Measurements from ENCODE around the gene CFAP65.

CFAP65 gene

DNA sequence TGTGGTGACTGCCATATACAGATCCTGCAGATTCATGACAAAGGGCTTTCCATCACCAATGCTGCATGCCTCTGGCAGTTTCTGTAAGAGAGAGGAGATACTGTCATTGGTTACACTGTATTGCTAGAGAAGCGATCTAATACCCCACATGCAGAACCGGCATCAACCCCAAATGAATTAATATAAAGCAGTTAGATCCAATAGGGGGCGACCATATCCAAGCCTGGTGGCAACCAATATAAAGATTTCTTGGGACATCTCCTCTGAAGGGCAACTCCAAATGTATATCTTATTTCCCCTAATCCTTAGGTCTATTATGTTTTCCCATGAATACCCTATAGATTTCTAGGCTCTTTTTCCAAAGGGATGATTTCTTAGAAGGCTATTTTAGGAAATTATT, 36.8 kb upstream of the CFAP65 start:
- no peak for ATAC-seq (ENCODE audit: low read depth)
- H3K36me3 Mint-ChIP-seq = peaks cover 27% of the 10 kb centered on the region
- no peaks in the 10 kb centered on the region for H3K9me3 Mint-ChIP-seq
- H3K27ac Mint-ChIP-seq = no peak overlapping the region
- H3K27me3 Mint-ChIP-seq = no peaks in the 10 kb centered on the region
- no peak overlapping the region for H3K4me3 Mint-ChIP-seq
- DNase-seq (ENCODE audit: low spot score in 2 of 2) = no peak
- H3K4me1 Mint-ChIP-seq = peaks cover 10% of the 10 kb centered on the region

DNA sequence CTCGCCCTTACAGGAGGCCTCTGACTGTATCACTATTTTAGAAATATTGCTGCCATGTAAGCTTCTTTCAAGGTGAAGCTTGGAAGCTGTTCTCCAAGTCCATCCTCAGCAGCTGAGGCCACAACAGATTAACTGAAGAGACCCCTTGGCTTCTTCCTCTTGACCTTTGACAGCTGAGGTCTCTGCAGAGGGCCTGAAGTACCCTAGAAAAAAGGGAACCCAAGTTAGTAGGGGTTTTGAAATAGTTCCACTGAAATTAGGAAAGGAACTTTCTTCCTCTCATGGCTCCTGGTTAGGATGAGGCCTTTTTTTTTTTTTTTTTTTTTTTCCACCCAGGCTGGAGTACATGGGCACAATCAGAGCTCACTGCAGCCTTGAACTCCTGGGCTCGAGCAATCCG, 34.9 kb upstream of the CFAP65 start:
- Mint-ChIP-seq H3K4me1 (no peaks in the 10 kb centered on the region), H3K4me3 (no peak overlapping the region), H3K9me3 (no peaks in the 10 kb centered on the region), H3K27ac (no peak overlapping the region), H3K36me3 (peaks cover 31% of the 10 kb centered on the region), H3K27me3 (no peaks in the 10 kb centered on the region)
- no peak for DNase-seq (ENCODE audit: low spot score in 2 of 2)
- no peak for ATAC-seq (ENCODE audit: low read depth)

DNA sequence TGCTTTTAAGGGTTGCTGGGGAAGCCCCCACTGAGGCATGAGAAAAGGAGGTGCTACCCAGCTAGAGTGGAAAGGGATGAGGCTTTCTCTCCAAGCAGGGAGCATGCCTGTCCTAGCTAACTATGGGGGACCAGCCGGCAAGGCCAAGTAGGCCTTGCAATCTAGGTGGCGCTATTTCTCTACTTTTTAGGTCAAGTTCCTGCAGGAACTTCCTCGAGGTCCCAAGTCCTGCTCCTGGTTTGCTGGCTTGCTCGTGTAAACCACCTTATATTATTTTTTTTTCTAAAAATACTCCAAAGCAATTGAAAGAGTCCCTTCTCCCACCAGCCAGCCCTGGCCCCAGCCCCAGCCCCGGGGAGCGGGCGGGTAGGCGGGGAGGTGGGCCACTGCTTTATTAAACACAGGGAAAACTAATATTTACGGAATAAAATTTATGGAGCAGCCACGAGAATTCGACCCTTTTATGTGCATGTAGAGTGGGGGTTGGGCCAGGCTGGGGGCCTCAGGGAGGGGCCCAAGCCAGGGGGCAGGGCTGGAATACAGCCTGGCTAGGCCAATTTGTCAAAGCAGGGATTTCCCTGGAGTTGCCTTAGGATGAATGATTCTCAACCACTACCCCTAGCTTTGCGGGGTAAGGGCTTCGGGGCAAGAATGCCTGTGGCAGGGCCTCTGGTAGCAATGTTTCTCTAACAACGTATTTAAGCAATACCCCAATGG, 32.3 kb upstream of the CFAP65 start:
- DNase-seq (ENCODE audit: low spot score in 2 of 2) (no peak), ATAC-seq (ENCODE audit: low read depth) (no peak)
- Mint-ChIP-seq H3K36me3 (peaks cover 33% of the 10 kb centered on the region), H3K27ac (no peak overlapping the region), H3K4me3 (no peak overlapping the region), H3K4me1 (no peaks in the 10 kb centered on the region), H3K27me3 (no peaks in the 10 kb centered on the region), H3K9me3 (no peaks in the 10 kb centered on the region)

DNA sequence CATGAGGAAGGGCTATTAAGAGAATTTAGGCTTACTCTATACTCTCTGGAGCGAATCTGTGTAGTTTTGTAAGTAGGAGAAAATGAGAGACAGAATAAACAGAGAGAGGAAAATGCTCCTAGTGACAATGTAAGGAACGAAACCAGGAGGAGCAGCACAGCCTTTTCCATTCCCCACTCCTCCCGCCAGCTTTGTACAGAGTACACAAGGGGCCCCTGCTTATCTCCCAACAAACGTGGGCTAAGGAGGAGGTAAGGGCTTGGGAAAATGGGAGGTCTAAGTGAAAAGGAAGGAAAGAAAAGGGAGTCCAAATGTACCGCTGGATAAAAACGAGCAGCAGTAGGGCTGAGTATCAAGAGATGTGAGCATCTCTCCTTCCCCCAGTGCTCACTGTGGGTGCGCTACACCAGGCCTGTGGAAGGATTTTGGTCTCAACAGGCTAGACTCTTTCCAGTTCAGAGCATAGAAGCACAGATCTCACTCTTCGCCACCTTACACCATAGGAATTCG, 31.5 kb upstream of the CFAP65 start:
- no peak overlapping the region for H3K27ac Mint-ChIP-seq
- no peak overlapping the region for H3K4me3 Mint-ChIP-seq
- ATAC-seq (ENCODE audit: low read depth) (no peak), DNase-seq (ENCODE audit: low spot score in 2 of 2) (no peak)
- H3K36me3 Mint-ChIP-seq = peaks cover 33% of the 10 kb centered on the region
- no peaks in the 10 kb centered on the region for H3K27me3 Mint-ChIP-seq
- no peaks in the 10 kb centered on the region for H3K9me3 Mint-ChIP-seq
- no peaks in the 10 kb centered on the region for H3K4me1 Mint-ChIP-seq

DNA sequence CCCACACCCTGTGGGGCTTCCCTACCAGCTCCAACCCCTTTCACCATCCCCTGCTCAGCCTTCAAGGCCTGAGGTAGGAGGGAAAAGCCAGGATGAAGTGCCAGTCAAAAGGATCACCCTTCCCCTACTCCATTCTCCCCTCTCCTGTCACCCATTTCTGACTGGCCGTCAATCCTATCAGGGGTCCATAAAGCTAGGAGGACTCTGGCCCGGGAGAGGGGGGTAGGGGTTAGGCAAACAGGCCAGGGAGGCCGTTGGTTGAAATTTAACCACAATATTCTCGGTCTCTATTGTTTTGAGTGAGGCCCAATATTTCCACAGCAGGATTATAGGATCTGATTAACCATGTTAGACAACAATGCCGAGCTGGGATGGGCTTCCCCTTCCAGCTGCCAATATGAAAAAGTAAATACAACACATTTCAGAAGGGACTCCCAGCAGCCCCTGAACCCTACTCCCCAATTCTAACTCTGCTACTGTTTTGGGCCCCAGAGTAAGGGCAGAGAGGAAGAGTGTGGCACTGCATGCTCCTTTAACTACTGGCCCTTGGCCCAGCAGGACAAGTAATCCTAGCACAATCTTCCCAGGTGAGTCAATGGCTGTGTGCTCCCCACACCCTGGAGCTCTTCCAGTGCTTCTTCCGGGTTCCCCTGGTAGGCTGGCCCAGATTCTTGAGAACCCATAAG, 30.0 kb upstream of the CFAP65 start:
- H3K4me3 Mint-ChIP-seq = no peak overlapping the region
- no peaks in the 10 kb centered on the region for H3K4me1 Mint-ChIP-seq
- H3K27me3 Mint-ChIP-seq = no peaks in the 10 kb centered on the region
- no peak for DNase-seq (ENCODE audit: low spot score in 2 of 2)
- ATAC-seq (ENCODE audit: low read depth) = no peak
- no peak overlapping the region for H3K27ac Mint-ChIP-seq
- H3K36me3 Mint-ChIP-seq = peaks cover 28% of the 10 kb centered on the region
- H3K9me3 Mint-ChIP-seq = no peaks in the 10 kb centered on the region

DNA sequence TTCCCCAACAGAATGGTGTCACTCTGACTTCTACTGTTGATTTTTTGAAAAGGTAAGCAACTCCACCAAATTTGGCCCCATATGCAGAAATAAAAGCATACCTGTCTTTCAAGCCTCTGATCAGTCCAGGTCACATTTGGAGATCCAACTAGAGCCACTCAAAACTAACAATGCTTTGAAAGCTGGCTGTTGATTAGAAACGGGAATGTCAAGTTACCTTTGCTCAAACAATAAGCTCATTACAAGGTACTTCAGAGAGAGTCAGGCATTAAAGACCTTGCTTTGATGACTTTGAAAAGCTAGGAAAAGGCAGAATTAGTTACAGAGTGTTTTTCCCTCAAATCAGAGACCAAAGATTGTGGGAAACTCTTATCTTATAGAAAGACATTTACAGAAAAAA, 24.2 kb upstream of the CFAP65 start:
- no peak overlapping the region for H3K4me3 Mint-ChIP-seq
- H3K4me1 Mint-ChIP-seq = peaks cover 3% of the 10 kb centered on the region
- no peaks in the 10 kb centered on the region for H3K9me3 Mint-ChIP-seq
- DNase-seq (ENCODE audit: low spot score in 2 of 2) (no peak), ATAC-seq (ENCODE audit: low read depth) (no peak)
- peaks cover 7% of the 10 kb centered on the region for H3K27me3 Mint-ChIP-seq
- H3K27ac Mint-ChIP-seq = no peak overlapping the region
- H3K36me3 Mint-ChIP-seq = peaks cover 8% of the 10 kb centered on the region

DNA sequence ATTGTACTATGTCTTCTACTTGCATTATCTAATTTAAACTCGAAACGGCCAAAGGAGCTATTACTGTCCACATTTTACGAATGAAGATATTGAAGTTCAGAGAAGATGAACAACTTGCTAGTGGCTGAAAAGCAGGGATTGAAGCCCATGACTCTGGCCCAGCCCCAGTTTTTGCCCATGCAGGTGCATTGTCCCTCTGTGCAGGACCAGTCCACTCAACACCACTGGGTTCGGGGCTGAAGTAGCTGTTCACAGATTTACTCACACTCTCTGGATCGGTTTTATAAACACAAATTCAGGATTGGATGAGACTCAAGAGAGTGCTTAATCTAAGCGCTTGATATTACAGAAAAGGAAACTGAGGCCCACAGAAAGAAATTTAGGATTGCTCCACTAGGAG, 20.8 kb upstream of the CFAP65 start:
- H3K4me3 Mint-ChIP-seq = no peak overlapping the region
- no peaks in the 10 kb centered on the region for H3K9me3 Mint-ChIP-seq
- no peak for DNase-seq (ENCODE audit: low spot score in 2 of 2)
- no peak overlapping the region for H3K27ac Mint-ChIP-seq
- H3K27me3 Mint-ChIP-seq = peaks cover 19% of the 10 kb centered on the region
- ATAC-seq (ENCODE audit: low read depth) = no peak
- H3K36me3 Mint-ChIP-seq = no peaks in the 10 kb centered on the region
- peaks cover 13% of the 10 kb centered on the region for H3K4me1 Mint-ChIP-seq

DNA sequence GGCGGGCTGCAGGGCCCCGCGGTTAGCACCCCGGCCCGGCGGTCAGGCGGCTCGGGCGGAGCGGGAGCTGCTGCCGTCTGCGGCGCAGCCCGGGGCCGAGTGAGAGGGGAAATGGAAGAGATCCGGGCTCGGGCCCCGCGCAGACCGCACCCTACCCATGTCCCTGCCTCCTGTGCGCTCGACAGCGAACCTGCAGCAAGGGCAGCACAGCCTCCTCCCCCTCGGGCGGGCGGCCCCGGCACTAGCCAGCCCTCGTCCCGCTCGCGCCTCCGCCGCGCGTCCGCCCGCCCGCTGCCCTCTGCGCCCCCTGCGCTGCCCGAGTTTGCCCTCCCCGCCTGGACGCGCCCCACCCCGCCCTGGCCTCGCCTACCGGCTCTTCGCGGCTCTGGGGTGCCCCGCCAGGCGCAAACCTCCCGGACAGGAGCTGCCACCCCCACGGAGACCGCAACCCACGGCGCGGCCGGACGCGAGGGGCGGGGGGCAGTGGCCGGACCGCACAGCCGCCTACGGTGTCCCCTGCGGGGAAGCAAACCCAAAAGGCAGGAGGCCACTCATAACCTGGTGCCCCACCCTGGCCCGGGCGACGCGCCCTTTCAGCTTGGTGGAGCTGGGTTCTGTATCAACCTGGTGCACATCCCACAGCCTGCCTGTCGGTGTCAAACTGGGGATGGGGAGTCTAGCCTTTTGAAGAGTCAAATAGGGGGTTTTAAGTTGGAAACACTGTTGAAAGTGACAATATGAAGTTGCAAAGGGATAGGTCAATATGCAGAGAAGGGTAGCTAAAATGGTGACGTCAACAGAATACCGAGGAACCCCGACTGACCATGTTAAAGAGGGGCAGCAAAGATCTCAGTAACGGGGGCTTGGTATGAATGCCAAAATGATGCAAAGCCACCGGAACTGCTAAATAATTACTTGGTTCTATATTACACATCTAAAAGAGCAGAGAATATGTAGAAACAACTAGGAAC, 19.8 kb upstream of the CFAP65 start, which contains the start of gene IHH:
Gene IHH, minus strand, starts transcription at position 101 of the 971 bp plus-strand sequence. CDS start 454 bp downstream, outside the sequence.
- Mint-ChIP-seq H3K36me3 (no peaks in the 10 kb centered on the region), H3K27ac (peak within 1 kb of the TSS; percentile 13), H3K4me3 (peak within 1 kb of the TSS; percentile 47), H3K9me3 (no peaks in the 10 kb centered on the region), H3K4me1 (peaks cover 13% of the 10 kb centered on the region), H3K27me3 (peaks cover 23% of the 10 kb centered on the region)
- ATAC-seq (ENCODE audit: low read depth) = no peak
- peak in 1 of 2 donors; percentile 17 for DNase-seq (ENCODE audit: low spot score in 2 of 2)

DNA sequence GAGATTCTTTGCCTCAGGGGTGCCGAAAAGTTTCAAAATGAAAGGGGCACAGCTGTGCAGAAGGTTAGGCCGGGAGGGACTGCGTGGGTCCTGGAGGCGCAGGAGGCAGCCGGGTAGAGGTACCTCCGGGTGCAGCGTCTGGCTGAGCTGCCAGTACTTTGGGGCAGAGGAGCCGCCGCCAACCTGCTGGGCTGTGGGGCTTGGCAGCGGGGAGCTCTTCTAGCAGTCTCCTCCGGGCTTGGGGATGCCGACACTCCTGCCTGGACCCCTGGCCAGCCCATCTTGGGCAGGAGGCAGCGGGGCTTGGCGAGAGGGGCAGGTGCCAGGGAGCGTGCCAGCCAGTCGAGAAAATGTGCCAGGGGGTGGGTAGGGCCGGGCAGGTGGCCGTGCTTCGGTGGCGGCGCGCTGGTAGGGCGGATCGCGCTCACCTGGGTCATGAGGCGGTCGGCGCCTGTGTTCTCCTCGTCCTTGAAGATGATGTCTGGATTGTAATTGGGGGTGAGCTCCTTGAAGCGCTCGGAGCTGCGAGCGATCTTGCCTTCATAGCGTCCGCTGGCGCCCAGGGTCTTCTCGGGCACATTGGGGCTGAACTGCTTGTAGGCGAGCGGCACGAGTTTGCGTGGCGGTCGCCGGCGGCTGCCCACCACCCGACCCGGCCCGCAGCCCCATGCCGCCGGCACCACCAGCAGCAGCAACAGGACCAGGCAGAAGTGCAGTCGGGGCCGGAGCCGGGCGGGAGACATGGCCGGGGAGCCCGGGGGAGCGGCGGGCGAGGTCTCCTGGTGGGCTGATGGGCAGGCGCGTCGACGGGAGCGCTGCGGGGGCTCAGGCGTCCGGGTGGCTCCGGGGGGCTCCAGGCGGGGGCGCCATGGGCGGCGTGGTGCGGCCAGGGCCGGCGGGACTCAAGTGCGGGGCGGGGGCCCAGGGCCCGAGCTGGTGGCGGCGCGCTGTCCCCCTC, 18.7 kb upstream of the CFAP65 start:
- Mint-ChIP-seq H3K9me3 (no peaks in the 10 kb centered on the region), H3K4me3 (peak overlapping the region; percentile 47), H3K27me3 (peaks cover 26% of the 10 kb centered on the region), H3K4me1 (peaks cover 13% of the 10 kb centered on the region), H3K36me3 (no peaks in the 10 kb centered on the region), H3K27ac (no peak overlapping the region)
- DNase-seq (ENCODE audit: low spot score in 2 of 2) (no peak), ATAC-seq (ENCODE audit: low read depth) (no peak)

DNA sequence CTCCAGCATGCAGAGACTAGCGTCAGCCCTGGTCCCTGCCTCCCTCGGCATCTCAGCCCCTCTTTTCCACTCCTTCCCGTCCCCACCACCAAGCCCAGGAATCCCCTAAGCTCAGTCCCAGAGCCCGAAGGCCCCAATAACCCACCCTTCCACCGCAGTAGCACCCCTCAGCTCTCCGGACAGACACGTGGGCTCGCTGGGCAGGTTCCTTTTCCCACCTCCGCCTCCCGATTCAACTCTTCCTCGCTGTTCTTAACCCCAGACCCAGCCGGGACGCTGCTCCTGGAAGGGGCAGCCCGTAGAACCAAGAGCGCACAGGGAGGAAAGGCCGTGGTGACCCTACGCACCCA, 18.0 kb upstream of the CFAP65 start:
- ATAC-seq (ENCODE audit: low read depth) (no peak), DNase-seq (ENCODE audit: low spot score in 2 of 2) (no peak)
- Mint-ChIP-seq H3K9me3 (no peaks in the 10 kb centered on the region), H3K4me1 (peaks cover 13% of the 10 kb centered on the region), H3K36me3 (no peaks in the 10 kb centered on the region), H3K27ac (no peak overlapping the region), H3K27me3 (peaks cover 26% of the 10 kb centered on the region), H3K4me3 (peak overlapping the region; percentile 28)

DNA sequence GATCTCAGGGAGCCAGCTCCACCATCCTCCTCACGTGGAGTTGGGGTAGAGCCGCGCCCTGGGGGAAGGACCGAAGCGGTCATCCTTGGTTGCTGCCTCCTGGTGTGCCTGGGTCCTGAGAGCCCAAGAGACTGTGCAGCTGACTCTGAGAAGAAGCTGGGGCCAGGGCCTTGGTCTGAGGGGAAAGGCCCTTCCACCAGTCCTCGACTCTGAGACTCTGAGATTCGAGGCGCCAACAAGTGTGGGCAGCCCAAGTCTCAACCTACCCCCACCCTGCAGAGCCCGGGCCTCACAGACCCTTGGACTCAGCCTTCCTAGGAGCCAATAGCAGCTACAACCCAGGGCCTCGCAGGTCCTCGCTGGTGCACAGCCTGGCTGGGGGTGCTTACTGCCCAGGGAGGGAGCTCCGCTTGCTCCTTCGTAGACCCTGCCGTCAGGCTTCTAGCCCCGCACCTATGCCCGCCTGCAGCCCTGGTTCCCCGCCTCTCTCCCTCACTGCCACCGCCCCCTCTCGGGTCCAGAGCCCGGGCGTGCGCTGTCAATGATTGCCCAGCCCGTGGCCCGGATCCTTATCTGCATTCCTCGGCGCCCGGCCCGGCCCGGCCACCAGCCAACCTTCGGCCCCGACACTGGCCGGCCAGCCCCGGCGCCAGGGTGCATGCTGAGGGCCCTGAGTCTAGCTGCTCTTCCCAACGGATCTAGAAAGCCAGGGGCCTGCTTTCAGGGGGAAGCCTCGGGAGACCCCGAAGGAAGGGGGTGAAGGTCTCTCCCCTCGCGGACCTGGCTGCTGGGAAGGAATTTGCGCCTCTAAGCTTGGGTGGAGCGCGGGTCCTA, 17.4 kb upstream of the CFAP65 start:
- Mint-ChIP-seq H3K27me3 (peaks cover 26% of the 10 kb centered on the region), H3K27ac (no peak overlapping the region), H3K36me3 (no peaks in the 10 kb centered on the region), H3K4me1 (peaks cover 13% of the 10 kb centered on the region), H3K4me3 (peak overlapping the region; percentile 11), H3K9me3 (no peaks in the 10 kb centered on the region)
- ATAC-seq (ENCODE audit: low read depth) = no peak
- DNase-seq (ENCODE audit: low spot score in 2 of 2) = peak in 1 of 2 donors; percentile 19

DNA sequence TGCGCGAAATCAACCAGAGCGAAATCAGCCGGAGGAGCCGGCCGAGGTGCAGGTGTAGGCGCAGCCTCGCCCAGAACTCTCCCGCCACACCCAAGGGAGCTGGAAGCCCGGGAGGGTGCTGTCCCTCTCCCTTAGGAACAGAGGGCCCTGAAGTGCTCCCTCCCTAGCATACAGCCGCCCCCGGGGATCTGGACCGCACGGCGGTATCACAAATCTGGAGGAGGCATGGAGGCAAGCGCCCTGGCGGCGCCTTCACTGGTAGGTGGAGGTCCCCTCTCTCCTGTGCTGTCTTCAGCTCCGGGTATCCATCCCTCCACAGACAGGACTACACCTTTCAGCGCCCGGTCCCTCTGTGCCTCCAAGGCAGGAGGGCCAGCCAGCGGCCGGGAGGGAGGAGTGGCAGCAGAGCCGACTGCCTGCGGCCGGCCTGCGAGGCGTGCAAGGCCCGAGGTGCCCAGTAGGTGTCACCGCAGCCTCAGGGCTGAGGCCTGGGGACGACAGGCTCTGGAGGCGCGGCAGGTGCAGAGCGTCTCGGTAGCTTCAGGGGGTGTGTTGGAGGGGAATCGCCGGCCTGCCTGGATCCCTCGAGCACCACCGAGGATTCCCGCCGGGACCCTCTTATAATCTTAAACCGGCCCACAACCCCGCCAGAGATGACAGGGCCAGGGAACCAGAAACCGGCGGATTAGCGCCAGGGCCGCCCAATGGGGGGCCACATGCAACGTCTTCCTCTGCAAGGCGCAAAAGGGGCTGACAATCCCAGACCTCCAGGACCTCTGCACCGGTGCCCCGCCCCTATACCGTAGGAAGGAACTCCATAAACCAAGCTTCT, 16.6 kb upstream of the CFAP65 start:
- no peaks in the 10 kb centered on the region for H3K36me3 Mint-ChIP-seq
- H3K4me1 Mint-ChIP-seq = peaks cover 13% of the 10 kb centered on the region
- no peak overlapping the region for H3K27ac Mint-ChIP-seq
- peak; percentile 95 for ATAC-seq (ENCODE audit: low read depth)
- peak; percentile 74 to 81 for DNase-seq (ENCODE audit: low spot score in 2 of 2)
- H3K9me3 Mint-ChIP-seq = no peaks in the 10 kb centered on the region
- peaks cover 24% of the 10 kb centered on the region for H3K27me3 Mint-ChIP-seq
- peak overlapping the region; percentile 63 for H3K4me3 Mint-ChIP-seq

All from memory B cell (primary cell).